ENCODE measurements around the gene LEFTY2. TPM values are rescaled to one million over a fixed set of nuclear protein-coding genes. Genes with fewer than 3 reads are reported as not detected.
A peak's percentile ranks its signal among the peaks of the same experiment; 100 is the strongest.

The LEFTY2 gene
- total RNA-seq, 1 experiment from 2014 or later, result not detected

DNA sequence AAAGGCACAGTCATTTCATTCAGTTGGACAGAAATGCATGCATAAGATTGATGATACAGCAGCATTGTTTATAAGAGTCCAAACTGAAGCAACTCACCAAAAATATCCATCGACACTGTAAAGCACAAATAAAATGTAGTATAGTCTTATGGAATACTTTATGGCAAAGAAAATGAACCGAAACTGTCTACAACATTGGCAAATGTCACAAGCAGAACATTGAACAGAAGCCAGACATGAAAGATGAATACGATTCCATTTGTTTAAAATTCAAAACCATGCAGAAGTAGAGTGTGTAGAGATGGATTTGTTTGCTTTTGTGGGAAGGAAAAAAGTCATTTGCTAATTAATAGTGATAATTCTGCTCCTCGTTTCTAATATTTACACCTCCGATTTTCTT is 44.5 kb downstream of the LEFTY2 start:
- Histone ChIP-seq H3K9me3 (ENCODE audit: low read length) (no peaks in the 10 kb centered on the region), H2AFZ (ENCODE audit: low read length) (0 out of 2 replicates have a peak overlapping the region, but pooled peaks have one; percentile 15), H3K36me3 (ENCODE audit: low read depth, low read length) (no peaks in the 10 kb centered on the region), H3K27ac (ENCODE audit: low read length) (peak overlapping the region; percentile 59), H3K27me3 (ENCODE audit: low read length) (no peaks in the 10 kb centered on the region), H3K9me2 (replicated peaks; ENCODE audit: low read length) (no peaks in the 10 kb centered on the region), H3K79me2 (ENCODE audit: low read length) (no peaks in the 10 kb centered on the region), H3K4me3 (ENCODE audit: low read length) (no peak overlapping the region; the same call in 1 of the 2 replicates), H3K4me2 (ENCODE audit: low read length) (peak overlapping the region; percentile 55), H4K20me1 (ENCODE audit: low read length) (no peaks in the 10 kb centered on the region), H3K4me1 (ENCODE audit: insufficient read depth, low read length) (peaks cover 24% of the 10 kb centered on the region), H3F3A (ENCODE audit: low read length, unreplicated experiment) (no peaks in the 10 kb centered on the region), H3K9ac (ENCODE audit: low read length) (peak overlapping the region; percentile 10; the same call in 1 of the 2 replicates)
- CTCF ChIA-PET, result interaction anchor here (0.9 to 1.2 kb wide), 2 partner anchors 27 to 118 kb away, joined by 3 read pairs; no protein-coding TSS in a partner anchor
- no peak for TF ChIP-seq EZH2 (IDR thresholded peaks at IDR 0.05; ENCODE audit: low read length, unreplicated experiment)
- TF ChIP-seq EZH2phosphoT487 (IDR thresholded peaks at IDR 0.05; ENCODE audit: borderline replicate concordance, low read length), result no peak
- TF ChIP-seq, protein P1, sequence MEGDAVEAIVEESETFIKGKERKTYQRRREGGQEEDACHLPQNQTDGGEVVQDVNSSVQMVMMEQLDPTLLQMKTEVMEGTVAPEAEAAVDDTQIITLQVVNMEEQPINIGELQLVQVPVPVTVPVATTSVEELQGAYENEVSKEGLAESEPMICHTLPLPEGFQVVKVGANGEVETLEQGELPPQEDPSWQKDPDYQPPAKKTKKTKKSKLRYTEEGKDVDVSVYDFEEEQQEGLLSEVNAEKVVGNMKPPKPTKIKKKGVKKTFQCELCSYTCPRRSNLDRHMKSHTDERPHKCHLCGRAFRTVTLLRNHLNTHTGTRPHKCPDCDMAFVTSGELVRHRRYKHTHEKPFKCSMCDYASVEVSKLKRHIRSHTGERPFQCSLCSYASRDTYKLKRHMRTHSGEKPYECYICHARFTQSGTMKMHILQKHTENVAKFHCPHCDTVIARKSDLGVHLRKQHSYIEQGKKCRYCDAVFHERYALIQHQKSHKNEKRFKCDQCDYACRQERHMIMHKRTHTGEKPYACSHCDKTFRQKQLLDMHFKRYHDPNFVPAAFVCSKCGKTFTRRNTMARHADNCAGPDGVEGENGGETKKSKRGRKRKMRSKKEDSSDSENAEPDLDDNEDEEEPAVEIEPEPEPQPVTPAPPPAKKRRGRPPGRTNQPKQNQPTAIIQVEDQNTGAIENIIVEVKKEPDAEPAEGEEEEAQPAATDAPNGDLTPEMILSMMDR (conservative IDR thresholded peaks at IDR 0.05; ENCODE audit: low read depth, low read length), result no peak
- BruUV-seq (replicated peaks), result no TSS peak
- ATAC-seq (no peak), DNase-seq (no peak)
- POLR2A ChIA-PET (ENCODE audit: unreplicated experiment), result no interaction called here
- intact Hi-C loops (cut with micrococcal nuclease), result no loop called here

DNA sequence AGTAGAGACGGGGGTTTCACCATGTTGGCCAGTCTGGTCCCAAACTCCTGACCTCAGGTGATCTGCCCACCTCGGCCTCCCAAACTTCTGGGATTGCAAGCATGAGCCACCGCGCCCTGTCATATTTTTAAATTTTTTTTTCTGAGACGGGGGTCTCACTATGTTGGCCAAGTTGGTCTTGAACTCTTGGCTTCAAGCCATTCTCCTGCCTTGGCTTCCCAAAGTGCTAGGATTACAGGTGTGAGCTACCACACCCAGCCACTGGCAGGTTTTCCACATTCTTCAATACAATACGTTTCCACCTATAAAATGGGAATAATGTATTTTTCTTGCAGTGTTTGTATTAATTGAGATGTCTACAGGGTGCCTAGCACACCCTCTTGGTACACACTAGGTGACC is 48.7 kb downstream of the LEFTY2 start:
- no peak overlapping the region for H3K9ac ChIP-seq (ENCODE audit: low read length)
- no peak for ATAC-seq
- TF ChIP-seq EZH2phosphoT487 (IDR thresholded peaks at IDR 0.05; ENCODE audit: borderline replicate concordance, low read length) (no peak), EZH2 (IDR thresholded peaks at IDR 0.05; ENCODE audit: low read length, unreplicated experiment) (no peak)
- TF ChIP-seq, protein P1 (conservative IDR thresholded peaks at IDR 0.05; ENCODE audit: low read depth, low read length), result no peak
- H3K79me2 ChIP-seq (ENCODE audit: low read length), result no peaks in the 10 kb centered on the region
- no peaks in the 10 kb centered on the region for H4K20me1 ChIP-seq (ENCODE audit: low read length)
- no peaks in the 10 kb centered on the region for H3K36me3 ChIP-seq (ENCODE audit: low read depth, low read length)
- H3K4me3 ChIP-seq (ENCODE audit: low read length), result no peak overlapping the region
- H3K4me2 ChIP-seq (ENCODE audit: low read length), result no peak overlapping the region
- H3K9me3 ChIP-seq (ENCODE audit: low read length), result no peaks in the 10 kb centered on the region
- H3K27me3 ChIP-seq (ENCODE audit: low read length), result no peaks in the 10 kb centered on the region
- POLR2A ChIA-PET (ENCODE audit: unreplicated experiment), result no interaction called here
- no peak overlapping the region for H2AFZ ChIP-seq (ENCODE audit: low read length)
- no peaks in the 10 kb centered on the region for H3F3A ChIP-seq (ENCODE audit: low read length, unreplicated experiment)
- CTCF ChIA-PET, result no interaction called here
- H3K27ac ChIP-seq (ENCODE audit: low read length), result no peak overlapping the region
- intact Hi-C loops (cut with micrococcal nuclease), result no loop called here
- DNase-seq, result no peak
- H3K4me1 ChIP-seq (ENCODE audit: insufficient read depth, low read length), result peaks cover 50% of the 10 kb centered on the region
- no TSS peak for BruUV-seq (replicated peaks)
- no peaks in the 10 kb centered on the region for H3K9me2 ChIP-seq (replicated peaks; ENCODE audit: low read length)

DNA sequence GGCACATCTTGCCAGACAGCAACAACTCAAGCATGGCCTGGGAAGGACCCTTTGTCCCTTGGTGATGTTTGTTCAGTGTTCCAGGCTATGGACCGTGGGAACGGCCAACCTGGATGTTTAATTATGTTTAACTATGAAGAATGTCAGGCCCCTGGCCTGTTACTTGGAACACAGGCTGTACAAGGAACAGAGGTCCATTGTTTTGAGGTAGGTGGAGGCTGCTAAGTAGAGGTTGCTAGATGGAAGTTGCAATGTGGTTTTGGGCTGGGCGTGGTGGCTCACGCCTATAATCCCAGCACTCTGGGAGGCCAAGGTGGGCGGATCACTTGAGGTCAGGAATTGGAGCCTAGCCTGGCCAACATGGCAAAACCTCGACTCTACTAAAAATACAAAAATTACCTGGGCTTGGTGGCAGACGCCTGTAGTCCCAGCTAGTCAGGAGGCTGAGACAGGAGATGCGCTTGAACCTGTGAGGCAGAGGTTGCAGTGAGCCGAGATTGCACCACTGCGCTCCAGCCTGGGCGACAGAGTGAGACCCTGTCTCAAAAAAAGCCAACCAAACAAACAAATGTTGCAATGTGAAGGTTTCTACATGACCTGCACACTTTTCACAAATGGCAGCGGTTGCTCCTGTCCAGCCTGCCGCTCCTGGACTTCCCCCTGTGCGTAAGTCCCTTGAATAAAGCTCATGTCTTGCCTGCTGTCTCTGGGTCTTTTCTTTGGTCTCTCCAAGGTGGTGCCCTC is 49.6 kb downstream of the LEFTY2 start:
- H3K9me3 ChIP-seq (ENCODE audit: low read length), result no peaks in the 10 kb centered on the region
- H3K9ac ChIP-seq (ENCODE audit: low read length), result peak overlapping the region; percentile 89
- H3F3A ChIP-seq (ENCODE audit: low read length, unreplicated experiment), result no peaks in the 10 kb centered on the region
- DNase-seq (peak; percentile 84), ATAC-seq (peak; percentile 73)
- peak overlapping the region; percentile 39 for H2AFZ ChIP-seq (ENCODE audit: low read length)
- H4K20me1 ChIP-seq (ENCODE audit: low read length), result no peaks in the 10 kb centered on the region
- no TSS peak for BruUV-seq (replicated peaks)
- ChIA-PET CTCF (no interaction called here), POLR2A (ENCODE audit: unreplicated experiment) (interaction anchor here (1.1 kb wide), 1 partner anchor 9 kb away, joined by 4 read pairs; the partner anchor contains the start of gene TMEM63A)
- no peaks in the 10 kb centered on the region for H3K36me3 ChIP-seq (ENCODE audit: low read depth, low read length)
- H3K9me2 ChIP-seq (replicated peaks; ENCODE audit: low read length), result no peaks in the 10 kb centered on the region
- intact Hi-C loops (cut with micrococcal nuclease), result no loop called here
- TF ChIP-seq EZH2 (IDR thresholded peaks at IDR 0.05; ENCODE audit: low read length, unreplicated experiment), result no peak
- TF ChIP-seq EZH2phosphoT487 (IDR thresholded peaks at IDR 0.05; ENCODE audit: borderline replicate concordance, low read length), result no peak
- TF ChIP-seq, protein P1 (conservative IDR thresholded peaks at IDR 0.05; ENCODE audit: low read depth, low read length), result no peak
- no peaks in the 10 kb centered on the region for H3K79me2 ChIP-seq (ENCODE audit: low read length)
- H3K27me3 ChIP-seq (ENCODE audit: low read length), result no peaks in the 10 kb centered on the region
- peak overlapping the region; percentile 98 for H3K27ac ChIP-seq (ENCODE audit: low read length)
- H3K4me2 ChIP-seq (ENCODE audit: low read length), result peak overlapping the region; percentile 56
- H3K4me3 ChIP-seq (ENCODE audit: low read length), result no peak overlapping the region
- peaks cover 50% of the 10 kb centered on the region for H3K4me1 ChIP-seq (ENCODE audit: insufficient read depth, low read length)

Data from PC-3 (cell line).